ENCODE results near the gene LIX1. TPM values are rescaled to one million over a fixed set of nuclear protein-coding genes. Genes with fewer than 3 reads are reported as not detected.

LIX1 gene
- total and polyA plus RNA-seq, 2 of the 8 experiments (the other 6 are each of a cell fraction or from before 2014, with no cell fraction given) = 0.26 to 0.45 TPM

DNA sequence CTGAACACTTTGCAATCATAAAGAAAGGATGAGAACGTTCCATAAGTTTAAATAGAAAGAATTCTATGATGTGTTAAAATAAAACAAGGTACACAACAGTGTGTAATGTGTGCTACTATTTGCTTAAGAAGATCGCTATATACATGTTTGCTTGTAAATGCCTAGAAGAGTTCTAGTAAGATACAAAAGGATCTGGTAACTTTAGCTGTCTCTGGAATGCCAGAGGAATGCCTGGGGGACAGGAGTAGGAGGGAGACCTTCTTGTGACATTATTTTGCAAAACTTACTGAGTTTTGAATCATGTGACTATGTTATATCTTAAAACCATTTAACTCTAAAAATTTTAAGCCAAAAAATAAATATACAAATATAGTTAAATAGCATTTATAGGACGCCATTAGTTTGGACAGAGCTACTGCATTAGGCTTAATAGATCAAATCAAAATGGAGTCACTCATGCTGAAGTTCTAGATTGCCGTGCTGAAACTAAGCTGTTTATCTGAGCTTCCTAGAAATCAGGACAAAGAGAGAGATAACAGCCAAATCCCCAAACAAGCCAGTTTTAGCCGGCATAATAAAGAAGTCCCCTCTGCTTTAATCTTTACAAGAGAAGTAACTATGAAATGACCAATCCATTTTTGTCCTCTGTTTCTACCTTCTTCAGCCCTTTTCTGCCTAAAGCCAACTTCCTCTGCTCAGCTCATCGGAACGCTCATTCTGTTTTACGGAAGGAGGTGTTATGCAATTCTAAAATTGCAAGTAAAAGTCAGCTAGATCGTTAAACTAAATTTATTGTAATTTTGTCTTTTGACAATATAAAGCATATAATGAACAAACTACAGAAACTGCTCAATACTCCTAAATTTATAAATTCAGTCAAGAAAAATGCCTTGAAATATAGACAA is 44.8 kb downstream of the LIX1 start:
- no peak overlapping the region for H2BK15ac ChIP-seq (ENCODE audit: low read length)
- no peaks in the 10 kb centered on the region for H3K79me1 ChIP-seq (ENCODE audit: low read depth, low read length)
- H2AFZ ChIP-seq (ENCODE audit: low read length) = no peak overlapping the region
- H3K27me3 ChIP-seq (replicated peaks in 1 of 4; ENCODE audit: control insufficient read depth in 3 of 4, extremely low read depth in 1 of 4, insufficient read depth in 3 of 4, low read length in 3 of 4) = no peaks in the 10 kb centered on the region
- H2BK5ac ChIP-seq (ENCODE audit: low read depth, low read length) = no peak overlapping the region
- no peak overlapping the region for H3K18ac ChIP-seq (ENCODE audit: extremely low read depth, low read length)
- H2BK12ac ChIP-seq (ENCODE audit: low read depth, low read length) = no peak overlapping the region
- H4K8ac ChIP-seq (ENCODE audit: extremely low read depth, insufficient read depth, low read length) = no peak overlapping the region
- H4K5ac ChIP-seq (ENCODE audit: insufficient read length, low read depth, low read length) = no peak overlapping the region
- no peaks in the 10 kb centered on the region for H3K23me2 ChIP-seq (ENCODE audit: low read depth, low read length)
- H3K9me3 ChIP-seq (ENCODE audit: insufficient read depth in 2 of 2, low read depth in 1 of 2, low read length in 1 of 2) = no peaks in the 10 kb centered on the region
- no peak overlapping the region for H2BK120ac ChIP-seq (replicated peaks; ENCODE audit: low read depth, low read length)
- H3K4me3 ChIP-seq (ENCODE audit: extremely low read depth in 1 of 4, insufficient read depth in 2 of 4, low read depth in 3 of 4, low read length in 4 of 4) = no peak overlapping the region
- no peaks in the 10 kb centered on the region for H4K20me1 ChIP-seq (replicated peaks in 1 of 2; ENCODE audit: control insufficient read depth in 1 of 2, insufficient read depth in 2 of 2, low read length in 2 of 2)
- H3K4ac ChIP-seq (replicated peaks; ENCODE audit: insufficient read length, low read depth, low read length) = no peak overlapping the region
- H3K4me1 ChIP-seq (replicated peaks in 1 of 4; ENCODE audit: control insufficient read depth in 3 of 4, insufficient read depth in 4 of 4, low read length in 3 of 4) = peaks cover 0 to 11% (median 7%) of the 10 kb centered on the region in 4 experiments; a peak in 5 of 7 replicates
- ChIA-PET POLR2A (ENCODE audit: partially characterized antibody) (interaction anchor here (0.7 kb wide), 1 partner anchor 70 kb away, joined by 3 read pairs; no protein-coding TSS in a partner anchor), CTCF (ENCODE audit: partially characterized antibody) (interaction anchor here (0.7 to 1.2 kb wide), 2 partner anchors 19 to 70 kb away, joined by 3 read pairs; no protein-coding TSS in a partner anchor)
- H3K14ac ChIP-seq (ENCODE audit: insufficient read length) = no peak overlapping the region
- 87% methylated on average over 9 of the region's 9 CpGs; no CpG with 5 or more reads in 1 of the 2 experiments for WGBS, 2 experiments (ENCODE audit: extremely low coverage in 1 of 2, insufficient coverage in 1 of 2, insufficient read length in 1 of 2, insufficient replicate concordance in 2 of 2, low coverage in 1 of 2, low lambda C conversion rate in 2 of 2, missing lambda C conversion rate in 1 of 2)
- no peak overlapping the region for H3K23ac ChIP-seq (ENCODE audit: insufficient read length)
- H2AK5ac ChIP-seq (ENCODE audit: low read depth, low read length) = no peak overlapping the region
- H3K9ac ChIP-seq (replicated peaks in 1 of 4; ENCODE audit: extremely low read depth in 1 of 4, low read depth in 3 of 4, low read length in 3 of 4) = no peak overlapping the region
- no peaks in the 10 kb centered on the region for H3K79me2 ChIP-seq (ENCODE audit: control insufficient read depth in 1 of 2, insufficient read depth in 2 of 2, low read length in 2 of 2)
- peak overlapping the region; percentile 73; the same call in 1 of the 2 replicates for H2BK20ac ChIP-seq (ENCODE audit: low read length)
- FAIRE-seq (no peak), DNase-seq (ENCODE audit: low read depth in 1 of 2, low spot score in 2 of 2) (no peak)
- no peak overlapping the region for H4K91ac ChIP-seq (replicated peaks; ENCODE audit: insufficient read length, low read length)
- H3K56ac ChIP-seq (replicated peaks; ENCODE audit: insufficient read length, low read depth, low read length) = no peak overlapping the region
- no peak overlapping the region for H3K4me2 ChIP-seq (ENCODE audit: insufficient read depth in 1 of 2, low read depth in 2 of 2, low read length in 2 of 2)
- no peak for TF ChIP-seq SAP30 (IDR thresholded peaks at IDR 0.05; ENCODE audit: insufficient read depth, insufficient replicate concordance, low read length)
- no peak for TF ChIP-seq GABPA (IDR thresholded peaks at IDR 0.05; ENCODE audit: borderline replicate concordance, insufficient read depth, low read length)
- TF ChIP-seq JUND (IDR thresholded peaks at IDR 0.05; ENCODE audit: low read length) = no peak
- TF ChIP-seq POU5F1 (IDR thresholded peaks at IDR 0.05; ENCODE audit: low read depth, low read length) = no peak
- TF ChIP-seq CREB1 (IDR thresholded peaks at IDR 0.05) = no peak
- TF ChIP-seq GTF2F1 (IDR thresholded peaks at IDR 0.05; ENCODE audit: borderline replicate concordance, low read depth, low read length) = no peak
- TF ChIP-seq SP4 (IDR thresholded peaks at IDR 0.05; ENCODE audit: low read length) = no peak
- TF ChIP-seq TEAD4 (IDR thresholded peaks at IDR 0.05; ENCODE audit: low read depth, low read length) = peak; percentile 76
- H3K36me3 ChIP-seq (ENCODE audit: control insufficient read depth in 2 of 4, insufficient read depth in 4 of 4, low read length in 3 of 4) = no peaks in the 10 kb centered on the region
- no peak overlapping the region for H3K27ac ChIP-seq (ENCODE audit: low read depth, low read length)
